ENCODE data around the gene CD38.

- TF ChIP-seq CTCF (IDR thresholded peaks at IDR 0.05) (peak; percentile 63 to 75 (median 70)), POLR2A (IDR thresholded peaks at IDR 0.05) (no peak)
Measured at GRCh38 chr4:15729910-15730533, 48.1 kb upstream of the CD38 start.
